GM18951 (cell line): ENCODE data around the gene LIX1L.
"Not testable (repeated sequence)": the region's sequence is repeated elsewhere in the genome, so short reads cannot be mapped to it uniquely, and the experiment has no call there.

Experiments
- POLR2A ChIP-seq: IDR thresholded peaks from 4 replicates; pipeline ENCODE4 v1.6.1; 2011; ENCODE audit warnings: mild to moderate bottlenecking; ENCODE audit not compliant: insufficient read length, insufficient read depth; ENCODE audit errors: extremely low read depth
- in situ Hi-C: fragments of 300-500 bp; cut with MboI; formaldehyde crosslinking; loops from one replicate; pipeline ENCODE4 v1.12.0; 2022; ENCODE audit warnings: low sequenced_read_pairs, mixed read lengths, inconsistent platforms; ENCODE audit not compliant: unreplicated experiment

The LIX1L gene

GRCh38 chr1:145922266-145922665 lies 35.6 kb downstream of the LIX1L start:
- in situ Hi-C loops, result no loop called here
- no peak for TF ChIP-seq POLR2A

- in situ Hi-C loops, result not testable (repeated sequence)
Measured at GRCh38 chr1:145920297-145920696, 37.5 kb downstream of the LIX1L start.

- in situ Hi-C loops, result no loop called here
- TF ChIP-seq POLR2A, result peak; percentile 50
Measured at GRCh38 chr1:145918992-145919939, 38.6 kb downstream of the LIX1L start.

GRCh38 chr1:145918144-145918991 lies 39.4 kb downstream of the LIX1L start, which contains the start of gene PEX11B:
Gene PEX11B (minus strand): TSS chr1:145918717. CDS start chr1:145918688, 29 bp downstream.
- peak; percentile 82 for TF ChIP-seq POLR2A
- in situ Hi-C loops, result no loop called here

- no peak for TF ChIP-seq POLR2A
- in situ Hi-C loops, result no loop called here
Measured at GRCh38 chr1:145917595-145917994, 40.2 kb downstream of the LIX1L start.

- in situ Hi-C loops, result no loop called here
- TF ChIP-seq POLR2A, result no peak
Measured at GRCh38 chr1:145916745-145917144, 41.1 kb downstream of the LIX1L start.

- no peak for TF ChIP-seq POLR2A
Measured at GRCh38 chr1:145912128-145912641, 45.6 kb downstream of the LIX1L start.

GRCh38 chr1:145908653-145909052 lies 49.2 kb downstream of the LIX1L start:
- in situ Hi-C loops, result no loop called here
- no peak for TF ChIP-seq POLR2A

More at GRCh38 chr1:145912128-145912641, 45.6 kb downstream of the LIX1L start:
- in situ Hi-C loops, result no loop called here

- in situ Hi-C loops, result no loop called here
- no peak for TF ChIP-seq POLR2A
Measured at GRCh38 chr1:145906954-145907753, 50.7 kb downstream of the LIX1L start.

- in situ Hi-C loops, result no loop called here
- no peak for TF ChIP-seq POLR2A
Measured at GRCh38 chr1:145901312-145902021, 56.4 kb downstream of the LIX1L start.

GRCh38 chr1:145898756-145899155 lies 59.1 kb downstream of the LIX1L start:
- in situ Hi-C loops, result no loop called here
- no peak for TF ChIP-seq POLR2A

GRCh38 chr1:145897969-145898368 lies 59.8 kb downstream of the LIX1L start:
- TF ChIP-seq POLR2A, result no peak
- in situ Hi-C loops, result no loop called here
